HCT116 (cell line): ENCODE data around the gene GANAB. TPM values are rescaled to one million over a fixed set of nuclear protein-coding genes. Genes with fewer than 3 reads are reported as not detected.

Source experiments
- ATAC-seq: fragments of 200-7000 bp; cut with Tn5 transposase; 2 replicates; pipeline ENCODE4 v1.9.1; 2020; ENCODE audit warnings: mild to moderate bottlenecking, moderate library complexity
- BruUV-seq: library from RNA; stranded (reverse); fragments of 400-500 nt; replicated peaks from 2 replicates; lab custom pipeline; 2021; lab: Mats Ljungman, UMichigan
- CTCF ChIA-PET: fragments of 300-600 bp; sonication (Branson Sonifier 250); formaldehyde crosslinking; loops from one replicate; lab custom pipeline; 2021; ENCODE audit warnings: antibody characterized with exemption; lab: Charles Lee
- POLR2A ChIA-PET: fragments of 300-600, 350-600 bp; sonication (Branson Sonifier 250); formaldehyde crosslinking; loops from one replicate; lab custom pipeline; 2021; ENCODE audit warnings: antibody characterized with exemption; lab: Charles Lee
- RAD21 ChIA-PET, 2 experiments: fragments of 300-600 bp; sonication (Branson Sonifier 250); formaldehyde crosslinking; loops; one replicate each; lab custom pipeline; 2023; ENCODE audit warnings: low total read pairs in 2 of 2; ENCODE audit not compliant: uncharacterized antibody in 2 of 2, unreplicated experiment in 2 of 2, low non-redundant PET in 1 of 2; lab: Charles Lee
- DNase-seq: peaks from one replicate; pipeline ENCODE4 v3.0.0-alpha.2; 2010; ENCODE audit warnings: low read depth, low spot score
- H2AFZ ChIP-seq: fragments of 200-600 bp; shearing (Covaris generic), sonication (generic); 2 replicates; pipeline ENCODE4 v1.6.1; 2017; ENCODE audit warnings: low read depth, mixed run types, mixed read lengths, antibody characterized with exemption, low read length; ENCODE audit not compliant: poor library complexity, severe bottlenecking
- H3K27ac ChIP-seq: 2 replicates; pipeline ENCODE4 v1.5.1; 2012; ENCODE audit warnings: low read depth, low read length
- H3K27me3 ChIP-seq: fragments of 200-600 bp; sonication (generic); 2 replicates; pipeline ENCODE4 v1.6.1; 2016; ENCODE audit warnings: mixed run types, low read length, mixed read lengths; ENCODE audit not compliant: insufficient read depth
- H3K36me3 ChIP-seq, 2 experiments: fragments of 200-500 bp in 1 of 2; fragments of 200-600 bp in 1 of 2; sonication (Bioruptor generic) in 1 of 2; sonication (generic) in 1 of 2; 2 replicates each; pipeline versions ENCODE4 v1.5.1 to v1.6.1; 2014 to 2016; ENCODE audit warnings: low read length in 2 of 2, inconsistent platforms in 1 of 2, mixed read lengths in 1 of 2, mixed run types in 1 of 2; ENCODE audit not compliant: insufficient read depth in 2 of 2, control insufficient read depth in 1 of 2
- H3K4me1 ChIP-seq, 2 experiments: fragments of 200-600 bp in 1 of 2; sonication (generic) in 1 of 2; 2 replicates each; pipeline versions ENCODE4 v1.5.1 to v1.6.1; 2012 to 2017; ENCODE audit warnings: low read length in 2 of 2, inconsistent platforms in 1 of 2, mild to moderate bottlenecking in 1 of 2, mixed read lengths in 1 of 2, mixed run types in 1 of 2, moderate library complexity in 1 of 2; ENCODE audit not compliant: insufficient read depth in 2 of 2, control insufficient read depth in 1 of 2
- H3K4me2 ChIP-seq: fragments of 200-600 bp; sonication (generic); 2 replicates; pipeline ENCODE4 v1.6.1; 2017; ENCODE audit warnings: mixed run types, low read length, mixed read lengths
- H3K4me3 ChIP-seq, 2 experiments: fragments of 200-600 bp in 1 of 2; sonication (generic) in 1 of 2; replicated peaks in 1 of 2; 2 replicates each; pipeline ENCODE4 v1.5.1; 2011 to 2016; ENCODE audit warnings: low read length in 2 of 2, control low read depth in 1 of 2, low read depth in 1 of 2, mild to moderate bottlenecking in 1 of 2, mixed read lengths in 1 of 2, mixed run types in 1 of 2
- H3K79me2 ChIP-seq: fragments of 200-600 bp; sonication (generic); 2 replicates; pipeline ENCODE4 v1.6.1; 2017; ENCODE audit warnings: mild to moderate bottlenecking, mixed run types, low read length, moderate library complexity, mixed read lengths; ENCODE audit not compliant: insufficient read depth
- H3K9ac ChIP-seq: fragments of 200-600 bp; sonication (generic); 2 replicates; pipeline ENCODE4 v1.6.1; 2016; ENCODE audit warnings: low read length, mixed read lengths
- H3K9me2 ChIP-seq: fragments of 200-600 bp; sonication (generic), shearing (Covaris generic); 2 replicates; pipeline ENCODE4 v1.6.1; 2017; ENCODE audit warnings: mixed run types, mild to moderate bottlenecking, moderate library complexity; ENCODE audit not compliant: insufficient read depth
- H3K9me3 ChIP-seq, 2 experiments: fragments of 200-500 bp in 1 of 2; fragments of 200-600 bp in 1 of 2; sonication (Bioruptor generic) in 1 of 2; sonication (generic) in 1 of 2; 2 replicates each; pipeline ENCODE4 v1.6.1; 2014 to 2017; ENCODE audit warnings: low read length in 2 of 2, mixed read lengths in 2 of 2, inconsistent platforms in 1 of 2, low read depth in 1 of 2, mild to moderate bottlenecking in 1 of 2, mixed run types in 1 of 2, moderate library complexity in 1 of 2; ENCODE audit not compliant: control insufficient read depth in 1 of 2, insufficient read depth in 1 of 2
- H4K20me1 ChIP-seq: fragments of 200-600 bp; sonication (generic), shearing (Covaris generic); 2 replicates; pipeline ENCODE4 v1.6.1; 2017; ENCODE audit warnings: mixed run types, mild to moderate bottlenecking, moderate library complexity; ENCODE audit not compliant: insufficient read depth
- ATF3 ChIP-seq: IDR thresholded peaks from 2 replicates; pipeline ENCODE4 v1.6.1; 2012
- CBX3 ChIP-seq: IDR thresholded peaks from 2 replicates; pipeline ENCODE4 v1.6.1; 2012; ENCODE audit warnings: low read depth
- CEBPB ChIP-seq: IDR thresholded peaks from 2 replicates; pipeline ENCODE4 v1.6.1; 2012; ENCODE audit warnings: low read depth
- EZH2 ChIP-seq: fragments of 200-600 bp; sonication (generic); IDR thresholded peaks from 2 replicates; pipeline ENCODE4 v1.6.1; 2017; ENCODE audit warnings: antibody characterized with exemption, mixed run types
- EZH2phosphoT487 ChIP-seq: fragments of 200-600 bp; IDR thresholded peaks from 2 replicates; pipeline ENCODE4 v1.6.1; 2018; ENCODE audit warnings: antibody characterized with exemption, borderline replicate concordance
- FOSL1 ChIP-seq: IDR thresholded peaks from 2 replicates; pipeline ENCODE4 v1.6.1; 2012; ENCODE audit warnings: low read depth
- JUND ChIP-seq: IDR thresholded peaks from 2 replicates; pipeline ENCODE4 v1.6.1; 2012
- MAX ChIP-seq: IDR thresholded peaks from 2 replicates; pipeline ENCODE4 v1.6.1; 2012
- POLR2A ChIP-seq: IDR thresholded peaks from 2 replicates; pipeline ENCODE4 v1.7.0; 2011; ENCODE audit warnings: borderline replicate concordance; ENCODE audit not compliant: insufficient read depth, insufficient read length; ENCODE audit errors: extremely low read depth
- POLR2AphosphoS5 ChIP-seq: IDR thresholded peaks from 2 replicates; pipeline ENCODE4 v1.6.1; 2011; ENCODE audit warnings: mild to moderate bottlenecking, low read depth, low read length, moderate library complexity
- SIN3A ChIP-seq: IDR thresholded peaks from 2 replicates; pipeline ENCODE4 v1.6.1; 2012; ENCODE audit warnings: low read depth
- TCF7L2 ChIP-seq: IDR thresholded peaks from 2 replicates; pipeline ENCODE4 v1.7.0; 2011; ENCODE audit warnings: borderline replicate concordance, inconsistent platforms; ENCODE audit not compliant: insufficient read depth, insufficient read length; ENCODE audit errors: extremely low read depth
- YY1 ChIP-seq: IDR thresholded peaks from 2 replicates; pipeline ENCODE4 v1.6.1; 2011; ENCODE audit warnings: low read length, low read depth, moderate library complexity, mild to moderate bottlenecking; ENCODE audit not compliant: insufficient replicate concordance; ENCODE audit errors: extremely low read depth
- ZFX ChIP-seq: fragments of 450-650 bp; IDR thresholded peaks from 2 replicates; pipeline ENCODE4 v1.6.1; 2017
- ZNF274 ChIP-seq: fragments of 200-500 bp; sonication (Bioruptor generic); IDR thresholded peaks from 2 replicates; pipeline ENCODE4 v1.6.1; 2014; ENCODE audit warnings: mild to moderate bottlenecking, low read depth, low read length, inconsistent platforms
- intact Hi-C: fragments of 100-400 bp; cut with micrococcal nuclease; formaldehyde crosslinking; loops from 2 replicates; pipeline ENCODE4 v1.10.0; 2022
- total RNA-seq: library from RNA; stranded (reverse); gene quantifications from one replicate; pipeline ENCODE4 v1.2.1, GENCODE V29; 2021; ENCODE audit not compliant: unreplicated experiment

GANAB gene
- total RNA-seq, 1 experiment from 2014 or later, result 410 TPM

- peaks cover 11 to 19% of the 10 kb centered on the region in 2 experiments; a peak in 3 of 4 replicates for H3K36me3 ChIP-seq
- ChIA-PET RAD21 (no interaction called here), CTCF (no interaction called here), POLR2A (interaction anchor here (1.6 to 14.1 kb wide), 2 partner anchors 21 to 27 kb away, joined by 5 to 195 read pairs; partner anchors contain the start of genes C11orf98, CSKMT, LBHD1 and UQCC3)
- no peak for DNase-seq
- no peak overlapping the region for H3K9ac ChIP-seq
- no peak overlapping the region for H3K4me3 ChIP-seq
- no peak overlapping the region for H2AFZ ChIP-seq
- peaks cover 67% of the 10 kb centered on the region for H3K79me2 ChIP-seq
- H3K27ac ChIP-seq, result no peak overlapping the region
- H3K4me2 ChIP-seq, result no peak overlapping the region
- H3K4me1 ChIP-seq, result peaks cover 5 to 15% of the 10 kb centered on the region in 2 experiments; a peak in 3 of 4 replicates
- TF ChIP-seq TCF7L2, result no peak
- TF ChIP-seq CEBPB, result no peak
- no peak for TF ChIP-seq CBX3
- no peak for TF ChIP-seq JUND
- no peak for TF ChIP-seq FOSL1
- H3K9me2 ChIP-seq, result no peaks in the 10 kb centered on the region
- intact Hi-C loops, result no loop called here
- H4K20me1 ChIP-seq, result no peaks in the 10 kb centered on the region
- H3K27me3 ChIP-seq, result no peaks in the 10 kb centered on the region
- ATAC-seq, result no peak
- no peaks in the 10 kb centered on the region for H3K9me3 ChIP-seq
- no TSS peak for BruUV-seq
Measured at GRCh38 chr11:62644220-62644619, 2.2 kb downstream of the GANAB start.

GRCh38 chr11:62632492-62632891 is 13.9 kb downstream of the GANAB start:
- Histone ChIP-seq H3K4me1 (no peaks in the 10 kb centered on the region), H3K27ac (no peak overlapping the region), H3K9me2 (no peaks in the 10 kb centered on the region), H3K9ac (no peak overlapping the region), H3K4me3 (no peak overlapping the region), H3K9me3 (no peaks in the 10 kb centered on the region), H3K27me3 (no peaks in the 10 kb centered on the region), H4K20me1 (no peaks in the 10 kb centered on the region), H3K79me2 (peaks cover 25% of the 10 kb centered on the region; the same call in 1 of the 2 replicates), H3K36me3 (peaks cover 68 to 69% of the 10 kb centered on the region in 2 experiments), H3K4me2 (no peak overlapping the region)
- ChIA-PET RAD21 (no interaction called here), POLR2A (interaction anchor here (1.0 kb wide), 1 partner anchor 33 kb away, joined by 3 read pairs; the partner anchor contains the start of genes C11orf98 and CSKMT), CTCF (no interaction called here)
- intact Hi-C loops, result no loop called here
- no TSS peak for BruUV-seq
- no peak for TF ChIP-seq EZH2phosphoT487
- no peak for TF ChIP-seq POLR2AphosphoS5
- no peak for TF ChIP-seq POLR2A
- TF ChIP-seq MAX, result no peak
- no peak for TF ChIP-seq ZNF274
- TF ChIP-seq CEBPB, result no peak
- no peak for TF ChIP-seq EZH2
- no peak for TF ChIP-seq YY1
- TF ChIP-seq SIN3A, result no peak
- TF ChIP-seq ZFX, result no peak
- no peak for TF ChIP-seq ATF3
- TF ChIP-seq, all 23 proteins: peak for 0
- H2AFZ ChIP-seq, result no peak overlapping the region
- DNase-seq (no peak), ATAC-seq (no peak)
